H1 (cell line): ENCODE data around the gene SLIT3. TPM values are rescaled to one million over a fixed set of nuclear protein-coding genes. Genes with fewer than 3 reads are reported as not detected.

Source experiments
- CTCF ChIA-PET: fragments of 300-600 bp; sonication (Branson Sonifier 250); formaldehyde crosslinking; loops from one replicate; lab custom pipeline; 2021; ENCODE audit not compliant: partially characterized antibody; lab: Charles Lee
- POLR2A ChIA-PET: fragments of 300-600 bp; sonication (Branson Sonifier 250); formaldehyde crosslinking; loops from one replicate; lab custom pipeline; 2021; ENCODE audit warnings: inconsistent platforms; ENCODE audit not compliant: partially characterized antibody; lab: Charles Lee
- DNase-seq, 2 experiments: peaks; one replicate each; pipeline versions ENCODE4 v3.0.0 to v3.0.0-alpha.2; 2010 to 2022; ENCODE audit warnings: low spot score in 2 of 2, low read depth in 1 of 2, mixed read lengths in 1 of 2
- FAIRE-seq: peaks from 2 replicates; lab custom pipeline; 2011; peaks lifted over from hg19 to GRCh38; lab: Jason Lieb, UNC
- H2AFZ ChIP-seq: 2 replicates; pipeline ENCODE4 v1.8.1; 2012; ENCODE audit warnings: low read length, inconsistent platforms
- H2AK5ac ChIP-seq: 2 replicates; pipeline ENCODE4 v1.6.1; 2013; ENCODE audit warnings: low read depth, low read length
- H2BK120ac ChIP-seq: replicated peaks from 2 replicates; pipeline ENCODE3; 2013; ENCODE audit warnings: low read depth, low read length, inconsistent platforms
- H2BK12ac ChIP-seq: 2 replicates; pipeline ENCODE4 v1.6.1; 2013; ENCODE audit warnings: low read depth, low read length
- H2BK15ac ChIP-seq: 2 replicates; pipeline ENCODE4 v1.6.1; 2013; ENCODE audit warnings: low read length
- H2BK20ac ChIP-seq: 2 replicates; pipeline ENCODE4 v1.6.1; 2013; ENCODE audit warnings: low read length
- H2BK5ac ChIP-seq: 2 replicates; pipeline ENCODE4 v1.6.1; 2013; ENCODE audit warnings: low read depth, low read length
- H3K14ac ChIP-seq: 2 replicates; pipeline ENCODE4 v1.6.1; 2013; ENCODE audit warnings: inconsistent platforms; ENCODE audit not compliant: insufficient read length
- H3K18ac ChIP-seq: 2 replicates; pipeline ENCODE4 v1.6.1; 2013; ENCODE audit warnings: low read length; ENCODE audit errors: extremely low read depth
- H3K23ac ChIP-seq: 2 replicates; pipeline ENCODE4 v1.6.1; 2013; ENCODE audit warnings: inconsistent platforms; ENCODE audit not compliant: insufficient read length
- H3K23me2 ChIP-seq: 2 replicates; pipeline ENCODE4 v1.6.1; 2013; ENCODE audit warnings: low read depth, low read length
- H3K27ac ChIP-seq: 2 replicates; pipeline ENCODE4 v1.6.1; 2011; ENCODE audit warnings: low read depth, low read length, inconsistent platforms
- H3K27me3 ChIP-seq, 4 experiments: replicated peaks in 1 of 4; 1 replicate in 1 of 4; 2 replicates in 3 of 4; pipeline versions ENCODE4 v1.6.1 to v1.8.1; 2011 to 2013; ENCODE audit warnings: low read length in 3 of 4, mild to moderate bottlenecking in 3 of 4, inconsistent platforms in 2 of 4, mixed read lengths in 2 of 4, moderate library complexity in 1 of 4; ENCODE audit not compliant: control insufficient read depth in 3 of 4, insufficient read depth in 3 of 4; ENCODE audit errors: extremely low read depth in 1 of 4
- H3K36me3 ChIP-seq, 4 experiments: 2 replicates each; pipeline versions ENCODE4 v1.6.1 to v1.8.1; 2011 to 2013; ENCODE audit warnings: mild to moderate bottlenecking in 4 of 4, low read length in 3 of 4, moderate library complexity in 2 of 4, control low read depth in 1 of 4, inconsistent platforms in 1 of 4; ENCODE audit not compliant: insufficient read depth in 4 of 4, control insufficient read depth in 2 of 4
- H3K4ac ChIP-seq: replicated peaks from 2 replicates; pipeline ENCODE3; 2013; ENCODE audit warnings: low read length, low read depth, mixed read lengths, inconsistent platforms; ENCODE audit not compliant: insufficient read length
- H3K4me1 ChIP-seq, 4 experiments: replicated peaks in 1 of 4; 1 replicate in 1 of 4; 2 replicates in 3 of 4; pipeline versions ENCODE4 v1.6.1 to v1.8.1; 2011 to 2013; ENCODE audit warnings: low read length in 3 of 4, inconsistent platforms in 2 of 4, mixed read lengths in 1 of 4; ENCODE audit not compliant: insufficient read depth in 4 of 4, control insufficient read depth in 3 of 4
- H3K4me2 ChIP-seq, 2 experiments: 2 replicates each; pipeline versions ENCODE4 v1.6.1 to v1.8.1; 2011 to 2013; ENCODE audit warnings: low read depth in 2 of 2, low read length in 2 of 2, control low read depth in 1 of 2, inconsistent platforms in 1 of 2, mild to moderate bottlenecking in 1 of 2; ENCODE audit not compliant: insufficient read depth in 1 of 2
- H3K4me3 ChIP-seq, 4 experiments: fragments of 200-600, 300-600 bp in 1 of 4; sonication (generic), shearing (Covaris generic), sonication (Bioruptor Twin) in 1 of 4; 2 replicates each; pipeline versions ENCODE4 v1.5.1 to v1.8.1; 2011 to 2016; ENCODE audit warnings: low read length in 4 of 4, low read depth in 3 of 4, control low read depth in 2 of 4, inconsistent platforms in 2 of 4, mild to moderate bottlenecking in 2 of 4, mixed read lengths in 1 of 4, moderate library complexity in 1 of 4; ENCODE audit not compliant: insufficient read depth in 2 of 4; ENCODE audit errors: extremely low read depth in 1 of 4
- H3K56ac ChIP-seq: replicated peaks from 2 replicates; pipeline ENCODE3; 2013; ENCODE audit warnings: low read depth, mild to moderate bottlenecking, mixed read lengths, low read length, inconsistent platforms; ENCODE audit not compliant: insufficient read length
- H3K79me1 ChIP-seq: 2 replicates; pipeline ENCODE4 v1.6.1; 2013; ENCODE audit warnings: low read depth, low read length, control low read depth
- H3K79me2 ChIP-seq, 2 experiments: 2 replicates each; pipeline versions ENCODE4 v1.6.1 to v1.8.1; 2012 to 2013; ENCODE audit warnings: low read length in 2 of 2, mild to moderate bottlenecking in 2 of 2, inconsistent platforms in 1 of 2; ENCODE audit not compliant: insufficient read depth in 2 of 2, control insufficient read depth in 1 of 2
- H3K9ac ChIP-seq, 4 experiments: replicated peaks in 1 of 4; 1 replicate in 1 of 4; 2 replicates in 3 of 4; pipeline versions ENCODE4 v1.6.1 to v1.8.1; 2011 to 2013; ENCODE audit warnings: low read depth in 3 of 4, low read length in 3 of 4, control low read depth in 2 of 4, mild to moderate bottlenecking in 2 of 4, moderate library complexity in 2 of 4, inconsistent platforms in 1 of 4; ENCODE audit errors: extremely low read depth in 1 of 4
- H3K9me3 ChIP-seq, 2 experiments: 2 replicates each; pipeline versions ENCODE4 v1.6.1 to v1.8.1; 2012 to 2013; ENCODE audit warnings: mild to moderate bottlenecking in 2 of 2, moderate library complexity in 2 of 2, control low read depth in 1 of 2, inconsistent platforms in 1 of 2, low read depth in 1 of 2, low read length in 1 of 2, mixed read lengths in 1 of 2; ENCODE audit not compliant: insufficient read depth in 2 of 2
- H4K20me1 ChIP-seq, 2 experiments: replicated peaks in 1 of 2; 2 replicates each; pipeline versions ENCODE3 to v1.8.1; 2011 to 2013; ENCODE audit warnings: inconsistent platforms in 2 of 2, low read length in 2 of 2, mild to moderate bottlenecking in 1 of 2; ENCODE audit not compliant: insufficient read depth in 2 of 2, control insufficient read depth in 1 of 2
- H4K5ac ChIP-seq: 2 replicates; pipeline ENCODE4 v1.6.1; 2013; ENCODE audit warnings: low read length, low read depth, mixed read lengths, inconsistent platforms; ENCODE audit not compliant: insufficient read length
- H4K8ac ChIP-seq: 2 replicates; pipeline ENCODE4 v1.8.0; 2013; ENCODE audit warnings: mild to moderate bottlenecking, moderate library complexity, low read length, inconsistent platforms; ENCODE audit not compliant: insufficient read depth; ENCODE audit errors: extremely low read depth
- H4K91ac ChIP-seq: replicated peaks from 2 replicates; pipeline ENCODE3; 2013; ENCODE audit warnings: low read length, mixed read lengths, inconsistent platforms; ENCODE audit not compliant: insufficient read length
- CBX5 ChIP-seq: fragments of 300-800, 300-1000 bp; sonication (generic); IDR thresholded peaks from 2 replicates; pipeline ENCODE4 v1.7.1; 2016; ENCODE audit warnings: antibody characterized with exemption, low read length, low read depth
- EZH2 ChIP-seq: fragments of 200-600 bp; sonication (generic); IDR thresholded peaks from 2 replicates; pipeline ENCODE4 v1.7.1; 2012; ENCODE audit warnings: low read depth, mild to moderate bottlenecking, moderate library complexity, low read length, inconsistent platforms; ENCODE audit not compliant: severe bottlenecking
- NRF1 ChIP-seq: IDR thresholded peaks from 2 replicates; pipeline ENCODE4 v1.6.1; 2011; ENCODE audit warnings: mild to moderate bottlenecking, low read depth, low read length, improper control_type of control experiment
- POLR2AphosphoS5 ChIP-seq: IDR thresholded peaks from 2 replicates; pipeline ENCODE4 v1.6.1; 2011; ENCODE audit warnings: low read depth, low read length
- POU5F1 ChIP-seq: IDR thresholded peaks from 2 replicates; pipeline ENCODE4 v1.6.1; 2011; ENCODE audit warnings: low read depth, mild to moderate bottlenecking, low read length, moderate library complexity
- RBBP5 ChIP-seq: IDR thresholded peaks from 2 replicates; pipeline ENCODE4 v1.7.1; 2012; ENCODE audit warnings: low read depth, mild to moderate bottlenecking, inconsistent platforms, low read length, moderate library complexity, borderline replicate concordance
- SIN3A ChIP-seq, 2 experiments: IDR thresholded peaks in 1 of 2; conservative IDR thresholded peaks in 1 of 2; 2 replicates each; pipeline ENCODE4 v1.6.1; 2011 to 2012; ENCODE audit warnings: low read length in 2 of 2, improper control_type of control experiment in 1 of 2, low read depth in 1 of 2, mild to moderate bottlenecking in 1 of 2
- SP1 ChIP-seq: IDR thresholded peaks from 2 replicates; pipeline ENCODE4 v1.6.1; 2011; ENCODE audit warnings: low read depth, low read length
- SP2 ChIP-seq: IDR thresholded peaks from 2 replicates; pipeline ENCODE4 v1.6.1; 2012; ENCODE audit warnings: mild to moderate bottlenecking, low read length, inconsistent platforms
- TAF1 ChIP-seq: IDR thresholded peaks from 2 replicates; pipeline ENCODE4 v1.6.1; 2011; ENCODE audit warnings: mild to moderate bottlenecking, low read depth, low read length
- TBP ChIP-seq: IDR thresholded peaks from 2 replicates; pipeline ENCODE4 v1.6.1; 2011; ENCODE audit warnings: low read depth, low read length, improper control_type of control experiment
- WGBS, 2 experiments: shearing (Covaris generic) in 1 of 2; methylation state at CpG; one replicate each; pipeline versions ENCODE4 v1.1.6 to v1.1.7; 2013 to 2015; ENCODE audit warnings: low lambda C conversion rate in 2 of 2, mixed read lengths in 2 of 2, inconsistent platforms in 1 of 2, low coverage in 1 of 2, missing lambda C conversion rate in 1 of 2; ENCODE audit not compliant: insufficient replicate concordance in 2 of 2, insufficient coverage in 1 of 2, insufficient read length in 1 of 2; ENCODE audit errors: extremely low coverage in 1 of 2, missing lambda C conversion rate in 1 of 2; 5-methylcytosine and 5-hydroxymethylcytosine counted together
- polyA plus RNA-seq, 7 experiments: library from polyadenylated mRNA; depleted of rRNA in 3 of 7; stranded (reverse) in 5 of 7; unstranded in 2 of 7; fragments of >200 nt in 5 of 7; fragments of 200-250 nt in 2 of 7; gene quantifications; 1 replicate in 5 of 7; 2 replicates in 1 of 7; 4 replicates in 1 of 7; pipeline versions ENCODE4 v1.2.1 to v1.2.3, GENCODE V29; 2011 to 2013; ENCODE audit warnings: missing spikeins in 2 of 7, mixed read lengths in 2 of 7
- total RNA-seq: library from RNA; stranded (reverse); fragmentation: NEBNext Ultra II Directional; extraction: Animal tissue kit (Norgen Biotek cat#: 25700); gene quantifications from 2 replicates; pipeline ENCODE4 v1.2.1, GENCODE V29; 2021

The SLIT3 gene
- total and polyA plus RNA-seq, 2 of the 8 experiments (the other 6 are each of a cell fraction or from before 2014, with no cell fraction given), result 1.1 to 1.2 TPM

DNA sequence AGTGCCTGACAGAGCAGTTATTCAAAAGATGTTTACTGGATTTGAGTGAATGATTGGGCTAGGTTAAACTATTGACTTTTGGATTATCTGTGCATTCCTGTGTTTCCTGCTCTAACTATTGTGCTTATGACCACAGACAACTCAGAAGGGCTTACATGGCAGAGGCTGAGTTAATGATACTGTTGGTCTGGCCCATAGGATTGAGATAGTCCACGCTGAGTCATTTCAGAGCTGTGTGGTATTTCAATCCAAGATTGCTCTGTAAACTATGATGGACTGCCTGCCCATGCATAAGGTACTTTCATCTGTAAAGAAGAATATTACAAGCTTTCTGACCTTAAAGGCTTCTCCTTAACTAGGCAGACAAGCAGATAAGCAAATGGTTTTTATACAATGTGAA, 49.1 kb upstream of the SLIT3 start:
- Histone ChIP-seq H2BK20ac (no peak overlapping the region), H3K36me3 (no peaks in the 10 kb centered on the region), H2AK5ac (no peak overlapping the region), H2BK120ac (no peak overlapping the region), H4K91ac (no peak overlapping the region), H3K14ac (no peak overlapping the region), H3K9ac (no peak overlapping the region), H3K4me3 (no peak overlapping the region), H3K23me2 (no peaks in the 10 kb centered on the region), H3K4me1 (no peaks in the 10 kb centered on the region), H3K27me3 (no peaks in the 10 kb centered on the region), H4K20me1 (no peaks in the 10 kb centered on the region), H3K4me2 (no peak overlapping the region), H4K8ac (no peak overlapping the region), H2BK12ac (no peak overlapping the region), H2BK15ac (no peak overlapping the region), H3K56ac (no peak overlapping the region), H2AFZ (no peak overlapping the region), H2BK5ac (no peak overlapping the region), H3K79me2 (no peaks in the 10 kb centered on the region), H4K5ac (no peak overlapping the region), H3K79me1 (no peaks in the 10 kb centered on the region), H3K27ac (no peak overlapping the region), H3K4ac (no peak overlapping the region), H3K18ac (no peak overlapping the region), H3K9me3 (no peaks in the 10 kb centered on the region), H3K23ac (no peak overlapping the region)
- ChIA-PET CTCF (no interaction called here), POLR2A (no interaction called here)
- DNase-seq, result no peak
- 94% methylated on average over 1 of the region's 1 CpG; no CpG with 5 or more reads in 1 of the 2 experiments for WGBS, 2 experiments
- no peak for FAIRE-seq
- no peak for TF ChIP-seq NRF1
- no peak for TF ChIP-seq TAF1
- TF ChIP-seq SP1, result no peak
- no peak for TF ChIP-seq POU5F1
- TF ChIP-seq TBP, result no peak
- TF ChIP-seq SIN3A (conservative IDR thresholded peaks at IDR 0.05 in 1 of 2, IDR thresholded peaks at IDR 0.05 in 1 of 2; ENCODE audit: low read depth in 1 of 2, low read length in 2 of 2), result no peak
- TF ChIP-seq CBX5, result no peak
- no peak for TF ChIP-seq SP2
- no peak for TF ChIP-seq EZH2
- TF ChIP-seq RBBP5, result no peak
- no peak for TF ChIP-seq POLR2AphosphoS5
